HG03045 (cell line): Measurements from ENCODE around the gene GADD45GIP1.
"Not testable (repeated sequence)": the region's sequence is repeated elsewhere in the genome, so short reads cannot be mapped to it uniquely, and the experiment has no call there.

Experiments
- ATAC-seq: cut with Tn5 transposase; IDR thresholded peaks from one replicate; pipeline ENCODE4 v1.9.1; 2021; ENCODE audit warnings: mild to moderate bottlenecking, moderate library complexity; ENCODE audit not compliant: unreplicated experiment

GADD45GIP1 gene

GRCh38 chr19:12990431-12990830, 33.4 kb upstream of the GADD45GIP1 start:
- ATAC-seq: no peak

GRCh38 chr19:12987781-12988180, 30.8 kb upstream of the GADD45GIP1 start:
- ATAC-seq: no peak

GRCh38 chr19:12987190-12987589, 30.2 kb upstream of the GADD45GIP1 start:
- ATAC-seq: no peak

- no peak for ATAC-seq
These were observed 29.7 kb upstream of the GADD45GIP1 start for GRCh38 chr19:12986726-12987125.

GRCh38 chr19:12985049-12985776, 28.2 kb upstream of the GADD45GIP1 start:
- no peak for ATAC-seq

- ATAC-seq: no peak
These were observed 27.6 kb upstream of the GADD45GIP1 start for GRCh38 chr19:12984683-12985048.

GRCh38 chr19:12984143-12984627, 27.2 kb upstream of the GADD45GIP1 start:
- ATAC-seq: no peak

- ATAC-seq: no peak
These were observed 26.6 kb upstream of the GADD45GIP1 start for GRCh38 chr19:12983542-12984142.

- no peak for ATAC-seq
These were observed 26.1 kb upstream of the GADD45GIP1 start for GRCh38 chr19:12983091-12983490.

GRCh38 chr19:12982648-12983047, 25.6 kb upstream of the GADD45GIP1 start:
- no peak for ATAC-seq

GRCh38 chr19:12979974-12980373, 23.0 kb upstream of the GADD45GIP1 start:
- no peak for ATAC-seq

GRCh38 chr19:12976109-12976508, 19.1 kb upstream of the GADD45GIP1 start:
- not testable (repeated sequence) for ATAC-seq

- ATAC-seq: no peak
These were observed 18.3 kb upstream of the GADD45GIP1 start for GRCh38 chr19:12975221-12975741.

- no peak for ATAC-seq
These were observed 17.5 kb upstream of the GADD45GIP1 start for GRCh38 chr19:12974301-12975220.

- no peak for ATAC-seq
These were observed 16.2 kb upstream of the GADD45GIP1 start for GRCh38 chr19:12973236-12973635.

GRCh38 chr19:12970070-12970820, 13.2 kb upstream of the GADD45GIP1 start:
- ATAC-seq: no peak

GRCh38 chr19:12969292-12969988, 12.4 kb upstream of the GADD45GIP1 start, which contains the start of gene DAND5:
Gene DAND5, plus strand, starts transcription at chr19:12969576. Its CDS starts 85 bp downstream, at chr19:12969661.
- no peak for ATAC-seq

- ATAC-seq: no peak
These were observed 10.9 kb upstream of the GADD45GIP1 start for GRCh38 chr19:12967907-12968306.

- ATAC-seq: no peak
These were observed 8.8 kb upstream of the GADD45GIP1 start for GRCh38 chr19:12965812-12966135.
